ENCODE results near the gene SCG2.

SCG2 gene

GRCh38 chr2:223612501-223612900, 10.3 kb upstream of the SCG2 start:
- no peak for TF ChIP-seq CTCF (IDR thresholded peaks at IDR 0.05; ENCODE audit: low read depth, low read length, missing control alignments)
- no peak for DNase-seq (ENCODE audit: low read depth)
- no peak overlapping the region for H3K4me3 ChIP-seq (ENCODE audit: low read depth, low read length)

- TF ChIP-seq CTCF (IDR thresholded peaks at IDR 0.05; ENCODE audit: low read depth, low read length, missing control alignments): no peak
These were observed 8.9 kb upstream of the SCG2 start for GRCh38 chr2:223611061-223611460.

GRCh38 chr2:223607476-223607875, 5.3 kb upstream of the SCG2 start:
- no peak for TF ChIP-seq CTCF (IDR thresholded peaks at IDR 0.05; ENCODE audit: low read depth, low read length, missing control alignments)

More at GRCh38 chr2:223611061-223611460, 8.9 kb upstream of the SCG2 start:
- no peak for DNase-seq (ENCODE audit: low read depth)
- no peak overlapping the region for H3K4me3 ChIP-seq (ENCODE audit: low read depth, low read length)

GRCh38 chr2:223606946-223607345, 4.8 kb upstream of the SCG2 start:
- TF ChIP-seq CTCF (IDR thresholded peaks at IDR 0.05; ENCODE audit: low read depth, low read length, missing control alignments): no peak
- H3K4me3 ChIP-seq (ENCODE audit: low read depth, low read length): no peak overlapping the region
- DNase-seq (ENCODE audit: low read depth): no peak

More at GRCh38 chr2:223607476-223607875, 5.3 kb upstream of the SCG2 start:
- no peak for DNase-seq (ENCODE audit: low read depth)
- no peak overlapping the region for H3K4me3 ChIP-seq (ENCODE audit: low read depth, low read length)

- no peak for DNase-seq (ENCODE audit: low read depth)
- TF ChIP-seq CTCF (IDR thresholded peaks at IDR 0.05; ENCODE audit: low read depth, low read length, missing control alignments): no peak
These were observed 2.1 kb upstream of the SCG2 start for GRCh38 chr2:223604231-223604630.

GRCh38 chr2:223602972-223603371, 811 bp upstream of the SCG2 start:
- H3K4me3 ChIP-seq (ENCODE audit: low read depth, low read length): no peak overlapping the region
- no peak for TF ChIP-seq CTCF (IDR thresholded peaks at IDR 0.05; ENCODE audit: low read depth, low read length, missing control alignments)
- DNase-seq (ENCODE audit: low read depth): no peak

More at GRCh38 chr2:223604231-223604630, 2.1 kb upstream of the SCG2 start:
- no peak overlapping the region for H3K4me3 ChIP-seq (ENCODE audit: low read depth, low read length)

- TF ChIP-seq CTCF (IDR thresholded peaks at IDR 0.05; ENCODE audit: low read depth, low read length, missing control alignments): no peak
- DNase-seq (ENCODE audit: low read depth): no peak
- no peak overlapping the region for H3K4me3 ChIP-seq (ENCODE audit: low read depth, low read length)
These were observed 1.1 kb downstream of the SCG2 start for GRCh38 chr2:223601018-223601417.

Data from GM12864 (cell line).